H1 (cell line): Measurements from ENCODE around the gene FPR3. TPM values are rescaled to one million over a fixed set of nuclear protein-coding genes. Genes with fewer than 3 reads are reported as not detected.

Experiments used
- JUN ChIP-seq: IDR thresholded peaks from 2 replicates; pipeline ENCODE4 v1.6.1; 2011; ENCODE audit warnings: low read depth, mild to moderate bottlenecking, improper control_type of control experiment, low read length
- SRF ChIP-seq: IDR thresholded peaks from 2 replicates; pipeline ENCODE4 v1.6.1; 2011; ENCODE audit warnings: mild to moderate bottlenecking, low read depth, low read length, moderate library complexity
- TAF7 ChIP-seq: optimal IDR thresholded peaks from 2 replicates; pipeline ENCODE3; 2011; ENCODE audit warnings: low read depth, mild to moderate bottlenecking, inconsistent platforms, low read length, moderate library complexity, borderline replicate concordance
- polyA plus RNA-seq, 7 experiments: library from polyadenylated mRNA; depleted of rRNA in 3 of 7; stranded (reverse) in 5 of 7; unstranded in 2 of 7; fragments of >200 nt in 5 of 7; fragments of 200-250 nt in 2 of 7; gene quantifications; 1 replicate in 5 of 7; 2 replicates in 1 of 7; 4 replicates in 1 of 7; pipeline versions ENCODE4 v1.2.1 to v1.2.3, GENCODE V29; 2011 to 2013; ENCODE audit warnings: missing spikeins in 2 of 7, mixed read lengths in 2 of 7
- total RNA-seq: library from RNA; stranded (reverse); fragmentation: NEBNext Ultra II Directional; extraction: Animal tissue kit (Norgen Biotek cat#: 25700); gene quantifications from 2 replicates; pipeline ENCODE4 v1.2.1, GENCODE V29; 2021

The FPR3 gene
- total and polyA plus RNA-seq, 2 of the 8 experiments (the other 6 are each of a cell fraction or from before 2014, with no cell fraction given): not detected

GRCh38 chr19:51796195-51796679 lies 1.3 kb downstream of the FPR3 start (continued):
- TF ChIP-seq TAF7 (no peak), JUN (no peak), SRF (no peak)
